ENCODE measurements around the gene ATG12. TPM values are rescaled to one million over a fixed set of nuclear protein-coding genes. Genes with fewer than 3 reads are reported as not detected.

Gene ATG12
- total and polyA plus RNA-seq, 2 of the 8 experiments (the other 6 are each of a cell fraction or from before 2014, with no cell fraction given) = 23.8 to 49.3 TPM

DNA sequence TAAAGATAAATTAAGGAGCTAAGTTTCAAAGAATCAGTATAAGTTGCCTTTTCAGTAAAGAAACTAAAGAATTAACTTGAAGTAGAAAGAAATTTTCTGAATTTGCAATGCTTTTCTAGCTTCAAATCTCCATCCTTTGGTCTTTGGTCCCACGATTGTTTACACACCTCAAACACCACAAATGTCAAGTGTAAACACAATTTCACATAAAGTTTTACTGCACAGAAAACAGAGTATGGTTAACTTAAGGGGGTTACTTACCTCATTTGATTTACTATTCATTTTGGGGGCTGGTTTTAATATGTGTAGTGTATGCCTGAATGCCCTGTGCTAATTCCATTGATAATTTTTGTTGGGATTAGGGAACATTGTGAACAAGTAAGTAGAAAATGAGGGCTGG, 29.0 kb downstream of the ATG12 start:
- Histone ChIP-seq H3K14ac (ENCODE audit: insufficient read length) (no peak overlapping the region), H3K4me2 (ENCODE audit: insufficient read depth in 1 of 2, low read depth in 2 of 2, low read length in 2 of 2) (no peak overlapping the region), H3K4me3 (ENCODE audit: extremely low read depth in 1 of 4, insufficient read depth in 2 of 4, low read depth in 3 of 4, low read length in 4 of 4) (no peak overlapping the region), H3K9me3 (ENCODE audit: insufficient read depth in 2 of 2, low read depth in 1 of 2, low read length in 1 of 2) (no peaks in the 10 kb centered on the region), H4K5ac (ENCODE audit: insufficient read length, low read depth, low read length) (no peak overlapping the region), H2AK5ac (ENCODE audit: low read depth, low read length) (no peak overlapping the region), H3K18ac (ENCODE audit: extremely low read depth, low read length) (no peak overlapping the region), H3K79me1 (ENCODE audit: low read depth, low read length) (no peaks in the 10 kb centered on the region; the same call in 1 of the 2 replicates), H3K4me1 (replicated peaks in 1 of 4; ENCODE audit: control insufficient read depth in 3 of 4, insufficient read depth in 4 of 4, low read length in 3 of 4) (peaks cover 0 to 3% (median 1%) of the 10 kb centered on the region in 4 experiments; a peak in 4 of 7 replicates), H3K23me2 (ENCODE audit: low read depth, low read length) (peaks cover 11% of the 10 kb centered on the region), H3K4ac (replicated peaks; ENCODE audit: insufficient read length, low read depth, low read length) (no peak overlapping the region), H4K91ac (replicated peaks; ENCODE audit: insufficient read length, low read length) (no peak overlapping the region), H2BK5ac (ENCODE audit: low read depth, low read length) (no peak overlapping the region), H3K9ac (replicated peaks in 1 of 4; ENCODE audit: extremely low read depth in 1 of 4, low read depth in 3 of 4, low read length in 3 of 4) (no peak overlapping the region), H2BK120ac (replicated peaks; ENCODE audit: low read depth, low read length) (no peak overlapping the region), H4K20me1 (replicated peaks in 1 of 2; ENCODE audit: control insufficient read depth in 1 of 2, insufficient read depth in 2 of 2, low read length in 2 of 2) (peaks cover 0 to 3% of the 10 kb centered on the region in 2 experiments), H3K56ac (replicated peaks; ENCODE audit: insufficient read length, low read depth, low read length) (no peak overlapping the region), H3K27me3 (replicated peaks in 1 of 4; ENCODE audit: control insufficient read depth in 3 of 4, extremely low read depth in 1 of 4, insufficient read depth in 3 of 4, low read length in 3 of 4) (peaks cover 0 to 22% (median 12%) of the 10 kb centered on the region in 4 experiments; a peak in 6 of 7 replicates), H4K8ac (ENCODE audit: extremely low read depth, insufficient read depth, low read length) (no peak overlapping the region), H2BK20ac (ENCODE audit: low read length) (no peak overlapping the region), H3K36me3 (ENCODE audit: control insufficient read depth in 2 of 4, insufficient read depth in 4 of 4, low read length in 3 of 4) (peaks cover 0 to 15% (median 1%) of the 10 kb centered on the region in 4 experiments; a peak in 4 of 8 replicates), H3K79me2 (ENCODE audit: control insufficient read depth in 1 of 2, insufficient read depth in 2 of 2, low read length in 2 of 2) (peaks cover 0 to 3% of the 10 kb centered on the region in 2 experiments; a peak in 1 of 4 replicates), H3K27ac (ENCODE audit: low read depth, low read length) (no peak overlapping the region), H2BK15ac (ENCODE audit: low read length) (no peak overlapping the region), H2BK12ac (ENCODE audit: low read depth, low read length) (no peak overlapping the region), H2AFZ (ENCODE audit: low read length) (no peak overlapping the region), H3K23ac (ENCODE audit: insufficient read length) (no peak overlapping the region)
- ChIA-PET CTCF (ENCODE audit: partially characterized antibody) (interaction anchor here (0.7 kb wide), 1 partner anchor 12 kb away, joined by 3 read pairs; no protein-coding TSS in a partner anchor), POLR2A (ENCODE audit: partially characterized antibody) (no interaction called here)
- FAIRE-seq = peak; percentile 68
- no peak for DNase-seq (ENCODE audit: low read depth in 1 of 2, low spot score in 2 of 2)
- WGBS, 2 experiments (ENCODE audit: extremely low coverage in 1 of 2, insufficient coverage in 1 of 2, insufficient read length in 1 of 2, insufficient replicate concordance in 2 of 2, low coverage in 1 of 2, low lambda C conversion rate in 2 of 2, missing lambda C conversion rate in 1 of 2) = 81% methylated on average over 1 of the region's 1 CpG; no CpG with 5 or more reads in 1 of the 2 experiments
- TF ChIP-seq PHF8 (conservative IDR thresholded peaks at IDR 0.05; ENCODE audit: low read depth, low read length) (no peak), TAF1 (IDR thresholded peaks at IDR 0.05; ENCODE audit: low read depth, low read length) (no peak), POLR2AphosphoS5 (IDR thresholded peaks at IDR 0.05; ENCODE audit: low read depth, low read length) (no peak), CTCF (IDR thresholded peaks at IDR 0.05; ENCODE audit: control extremely low read depth in 1 of 3, insufficient read depth in 1 of 3, low read depth in 1 of 3, low read length in 3 of 3) (no peak), EGR1 (IDR thresholded peaks at IDR 0.05; ENCODE audit: borderline replicate concordance, low read depth, low read length) (no peak), TCF12 (IDR thresholded peaks at IDR 0.05; ENCODE audit: low read depth, low read length) (no peak)
- TF ChIP-seq, protein P1, sequence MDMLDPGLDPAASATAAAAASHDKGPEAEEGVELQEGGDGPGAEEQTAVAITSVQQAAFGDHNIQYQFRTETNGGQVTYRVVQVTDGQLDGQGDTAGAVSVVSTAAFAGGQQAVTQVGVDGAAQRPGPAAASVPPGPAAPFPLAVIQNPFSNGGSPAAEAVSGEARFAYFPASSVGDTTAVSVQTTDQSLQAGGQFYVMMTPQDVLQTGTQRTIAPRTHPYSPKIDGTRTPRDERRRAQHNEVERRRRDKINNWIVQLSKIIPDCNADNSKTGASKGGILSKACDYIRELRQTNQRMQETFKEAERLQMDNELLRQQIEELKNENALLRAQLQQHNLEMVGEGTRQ (IDR thresholded peaks at IDR 0.05; ENCODE audit: low read length) = no peak
- TF ChIP-seq, protein P2, sequence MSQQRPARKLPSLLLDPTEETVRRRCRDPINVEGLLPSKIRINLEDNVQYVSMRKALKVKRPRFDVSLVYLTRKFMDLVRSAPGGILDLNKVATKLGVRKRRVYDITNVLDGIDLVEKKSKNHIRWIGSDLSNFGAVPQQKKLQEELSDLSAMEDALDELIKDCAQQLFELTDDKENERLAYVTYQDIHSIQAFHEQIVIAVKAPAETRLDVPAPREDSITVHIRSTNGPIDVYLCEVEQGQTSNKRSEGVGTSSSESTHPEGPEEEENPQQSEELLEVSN (IDR thresholded peaks at IDR 0.05) = no peak
- TF ChIP-seq, protein P3, sequence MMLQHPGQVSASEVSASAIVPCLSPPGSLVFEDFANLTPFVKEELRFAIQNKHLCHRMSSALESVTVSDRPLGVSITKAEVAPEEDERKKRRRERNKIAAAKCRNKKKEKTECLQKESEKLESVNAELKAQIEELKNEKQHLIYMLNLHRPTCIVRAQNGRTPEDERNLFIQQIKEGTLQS (IDR thresholded peaks at IDR 0.05; ENCODE audit: insufficient read depth, low read depth, low read length) = no peak
